ENCODE measurements around the gene ZNF138. TPM values are rescaled to one million over a fixed set of nuclear protein-coding genes. Genes with fewer than 3 reads are reported as not detected.

Gene ZNF138
- total and polyA plus RNA-seq, 10 of the 15 experiments (the other 5 are each of a cell fraction or from before 2014, with no cell fraction given), result 5.9 to 14.9 (median 12.4) TPM

DNA sequence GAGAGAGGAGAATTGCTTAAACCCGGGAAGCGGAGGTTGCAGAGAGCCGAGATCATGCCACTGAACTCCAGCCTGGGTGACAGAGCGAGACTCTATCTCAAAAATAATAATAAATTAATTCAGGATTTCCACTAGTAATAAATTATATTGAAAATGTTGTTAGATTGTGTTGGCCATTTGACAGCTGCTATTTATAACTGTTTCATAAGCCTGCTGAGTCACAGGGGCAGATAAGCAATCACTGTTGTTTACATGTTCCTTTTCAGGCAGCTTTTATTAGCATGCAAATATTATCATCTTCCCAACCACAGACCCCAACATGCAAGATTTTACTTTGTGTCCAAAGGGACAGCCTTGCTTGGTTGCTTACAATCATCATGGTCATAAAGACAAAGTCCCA, 49.5 kb upstream of the ZNF138 start (continued):
- TF ChIP-seq E4F1 (IDR thresholded peaks at IDR 0.05; ENCODE audit: borderline replicate concordance, partially characterized antibody), result no peak
- no peak for TF ChIP-seq EED (IDR thresholded peaks at IDR 0.05; ENCODE audit: low read depth)
- TF ChIP-seq RFX5 (IDR thresholded peaks at IDR 0.05; ENCODE audit: low read depth, low read length), result no peak
- TF ChIP-seq CEBPB (IDR thresholded peaks at IDR 0.05; ENCODE audit: borderline replicate concordance in 1 of 2, low read depth in 2 of 2, low read length in 2 of 2), result no peak
- TF ChIP-seq ZNF207 (IDR thresholded peaks at IDR 0.05; ENCODE audit: borderline replicate concordance), result no peak

GRCh38 chr7:64747802-64748201, 46.4 kb upstream of the ZNF138 start:
- Histone ChIP-seq H3K9ac (ENCODE audit: control insufficient read depth, insufficient read depth, low read length) (no peak overlapping the region), H3K79me2 (ENCODE audit: control insufficient read depth, insufficient read depth, low read length) (no peaks in the 10 kb centered on the region), H3K36me3 (ENCODE audit: control insufficient read depth in 2 of 2, insufficient read depth in 2 of 2, low read length in 1 of 2) (no peaks in the 10 kb centered on the region), H3K4me1 (ENCODE audit: control insufficient read depth, insufficient read depth, low read length) (no peaks in the 10 kb centered on the region), H4K20me1 (ENCODE audit: control insufficient read depth, insufficient read depth) (no peaks in the 10 kb centered on the region), H3K4me2 (ENCODE audit: control insufficient read depth, insufficient read depth) (no peak overlapping the region), H3K27ac (ENCODE audit: control insufficient read depth, insufficient read depth) (no peak overlapping the region), H3K27me3 (replicated peaks in 1 of 2; ENCODE audit: control insufficient read depth in 2 of 2, insufficient read depth in 2 of 2, low read length in 1 of 2) (no peaks in the 10 kb centered on the region), H3K9me3 (replicated peaks; ENCODE audit: control insufficient read depth, insufficient read depth, low read length) (no peaks in the 10 kb centered on the region), H2AFZ (ENCODE audit: control insufficient read depth, low read depth, low read length) (no peak overlapping the region), H3K4me3 (no peak overlapping the region)
- ATAC-seq, result no peak
- in situ Hi-C loops (cut with MboI) (no loop called here), intact Hi-C loops (cut with micrococcal nuclease; ENCODE audit: unreplicated experiment) (no loop called here)
- SMC1A ChIA-PET (ENCODE audit: uncharacterized antibody, unreplicated experiment), result no interaction called here
- RAD21 ChIA-PET (ENCODE audit: unreplicated experiment), result no interaction called here
- no peak for FAIRE-seq
- CTCF ChIA-PET, result no interaction called here
- POLR2A ChIA-PET, result no interaction called here
- BruUV-seq (replicated peaks), result no TSS peak
- TF ChIP-seq MXI1 (IDR thresholded peaks at IDR 0.05; ENCODE audit: low read depth, low read length), result no peak
- TF ChIP-seq, protein P1, sequence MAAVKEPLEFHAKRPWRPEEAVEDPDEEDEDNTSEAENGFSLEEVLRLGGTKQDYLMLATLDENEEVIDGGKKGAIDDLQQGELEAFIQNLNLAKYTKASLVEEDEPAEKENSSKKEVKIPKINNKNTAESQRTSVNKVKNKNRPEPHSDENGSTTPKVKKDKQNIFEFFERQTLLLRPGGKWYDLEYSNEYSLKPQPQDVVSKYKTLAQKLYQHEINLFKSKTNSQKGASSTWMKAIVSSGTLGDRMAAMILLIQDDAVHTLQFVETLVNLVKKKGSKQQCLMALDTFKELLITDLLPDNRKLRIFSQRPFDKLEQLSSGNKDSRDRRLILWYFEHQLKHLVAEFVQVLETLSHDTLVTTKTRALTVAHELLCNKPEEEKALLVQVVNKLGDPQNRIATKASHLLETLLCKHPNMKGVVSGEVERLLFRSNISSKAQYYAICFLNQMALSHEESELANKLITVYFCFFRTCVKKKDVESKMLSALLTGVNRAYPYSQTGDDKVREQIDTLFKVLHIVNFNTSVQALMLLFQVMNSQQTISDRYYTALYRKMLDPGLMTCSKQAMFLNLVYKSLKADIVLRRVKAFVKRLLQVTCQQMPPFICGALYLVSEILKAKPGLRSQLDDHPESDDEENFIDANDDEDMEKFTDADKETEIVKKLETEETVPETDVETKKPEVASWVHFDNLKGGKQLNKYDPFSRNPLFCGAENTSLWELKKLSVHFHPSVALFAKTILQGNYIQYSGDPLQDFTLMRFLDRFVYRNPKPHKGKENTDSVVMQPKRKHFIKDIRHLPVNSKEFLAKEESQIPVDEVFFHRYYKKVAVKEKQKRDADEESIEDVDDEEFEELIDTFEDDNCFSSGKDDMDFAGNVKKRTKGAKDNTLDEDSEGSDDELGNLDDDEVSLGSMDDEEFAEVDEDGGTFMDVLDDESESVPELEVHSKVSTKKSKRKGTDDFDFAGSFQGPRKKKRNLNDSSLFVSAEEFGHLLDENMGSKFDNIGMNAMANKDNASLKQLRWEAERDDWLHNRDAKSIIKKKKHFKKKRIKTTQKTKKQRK (IDR thresholded peaks at IDR 0.05; ENCODE audit: low read depth, low read length), result no peak
- TF ChIP-seq BRCA1 (IDR thresholded peaks at IDR 0.05; ENCODE audit: low read depth, low read length), result no peak
- no peak for TF ChIP-seq POLR2A (IDR thresholded peaks at IDR 0.05; ENCODE audit: low read depth, low read length)
- no peak for TF ChIP-seq EED (IDR thresholded peaks at IDR 0.05; ENCODE audit: low read depth)
- TF ChIP-seq CBX5 (IDR thresholded peaks at IDR 0.05; ENCODE audit: low read depth), result no peak
- no peak for TF ChIP-seq SMC3 (IDR thresholded peaks at IDR 0.05; ENCODE audit: borderline replicate concordance, low read length)
- no peak for TF ChIP-seq CHD2 (IDR thresholded peaks at IDR 0.05; ENCODE audit: borderline replicate concordance, low read depth, low read length)
- no peak for TF ChIP-seq SRF (IDR thresholded peaks at IDR 0.05; ENCODE audit: low read depth in 2 of 2, low read length in 2 of 2)
- no peak for TF ChIP-seq SIX5 (IDR thresholded peaks at IDR 0.05; ENCODE audit: low read depth, low read length, severe bottlenecking)
- no peak for TF ChIP-seq CEBPB (IDR thresholded peaks at IDR 0.05; ENCODE audit: borderline replicate concordance in 1 of 2, low read depth in 2 of 2, low read length in 2 of 2)
- no peak for DNase-seq (ENCODE audit: low read depth, low spot score)
